Nucleus accumbens (tissue), 56 donors: Measurements from ENCODE around the gene CCDC85B.
A peak's percentile ranks its signal among the peaks of the same experiment; 100 is the strongest.

ENCODE experiments used
- DNase-seq, 56 donors: peaks; one replicate each; lab custom pipeline; 2025; lab: John Stamatoyannopoulos, UW

CCDC85B gene

GRCh38 chr11:65867284-65868071 lies 23.0 kb upstream of the CCDC85B start:
- DNase-seq = no peak

- peak in 10 of 56 donors; percentile 14 to 56 (median 25) for DNase-seq
Measured at GRCh38 chr11:65868076-65868667, 22.3 kb upstream of the CCDC85B start.

GRCh38 chr11:65868907-65869306 lies 21.6 kb upstream of the CCDC85B start:
- DNase-seq = no peak

GRCh38 chr11:65869643-65870306 lies 20.7 kb upstream of the CCDC85B start:
- DNase-seq = no peak

- no peak for DNase-seq
Measured at GRCh38 chr11:65870307-65870658, 20.2 kb upstream of the CCDC85B start.

GRCh38 chr11:65870706-65871681 lies 19.5 kb upstream of the CCDC85B start:
- DNase-seq = no peak

- peak in 1 of 56 donors; percentile 31 for DNase-seq
Measured at GRCh38 chr11:65871811-65872548, 18.5 kb upstream of the CCDC85B start.

- DNase-seq = peak in 7 of 56 donors; percentile 21 to 51 (median 23)
Measured at GRCh38 chr11:65872586-65873317, 17.7 kb upstream of the CCDC85B start, which contains the start of gene EFEMP2. TSS of gene EFEMP2 (minus strand) at chr11:65872800. CDS start at chr11:65872354, 446 bp downstream.

GRCh38 chr11:65873318-65874156 lies 16.9 kb upstream of the CCDC85B start:
- DNase-seq = peak; percentile 46 to 96 (median 86)

GRCh38 chr11:65879617-65880016 lies 10.9 kb upstream of the CCDC85B start, which contains the start of gene CTSW:
TSS of gene CTSW (plus strand) at chr11:65879837. CDS start at chr11:65879855, 18 bp downstream.
- DNase-seq = no peak

GRCh38 chr11:65880027-65880426 lies 10.4 kb upstream of the CCDC85B start:
- DNase-seq = no peak

- no peak for DNase-seq
Measured at GRCh38 chr11:65880844-65881421, 9.5 kb upstream of the CCDC85B start.

- no peak for DNase-seq
Measured at GRCh38 chr11:65882120-65883057, 8.1 kb upstream of the CCDC85B start.

- no peak for DNase-seq
Measured at GRCh38 chr11:65883058-65883761, 7.3 kb upstream of the CCDC85B start.
